HL-60 (cell line): ENCODE data around the gene GPR146.
"Not testable (repeated sequence)": the region's sequence is repeated elsewhere in the genome, so short reads cannot be mapped to it uniquely, and the experiment has no call there.

Experiments
- DNase-seq, 2 experiments: peaks; one replicate each; pipeline ENCODE4 v3.0.0-alpha.2; 2010 to 2020; ENCODE audit warnings: low read depth in 1 of 2, low spot score in 1 of 2
- H3K27ac ChIP-seq: fragments of 250-450 bp; sonication (Bioruptor Pico); replicated peaks from 2 replicates; pipeline ENCODE4 v1.5.1; 2020; ENCODE audit warnings: mild to moderate bottlenecking, moderate library complexity
- H3K27me3 ChIP-seq: fragments of 250-450 bp; sonication (Bioruptor Pico); 2 replicates; pipeline ENCODE4 v1.5.1; 2021; ENCODE audit warnings: mild to moderate bottlenecking, moderate library complexity; ENCODE audit not compliant: insufficient read depth, poor library complexity, severe bottlenecking
- H3K4me3 ChIP-seq: replicated peaks from 2 replicates; pipeline ENCODE4 v1.5.1; 2011; ENCODE audit warnings: mild to moderate bottlenecking, control low read depth, low read length; ENCODE audit not compliant: insufficient read depth
- CTCF ChIP-seq: IDR thresholded peaks from one replicate; pipeline ENCODE4 v1.5.1; 2011; ENCODE audit warnings: low read length, control low read depth, inconsistent platforms; ENCODE audit not compliant: insufficient read depth
- GABPA ChIP-seq: IDR thresholded peaks from 2 replicates; pipeline ENCODE4 v1.6.1; 2012; ENCODE audit warnings: low read depth
- POLR2AphosphoS5 ChIP-seq: IDR thresholded peaks from 2 replicates; pipeline ENCODE4 v1.6.1; 2012; ENCODE audit warnings: low read depth
- SPI1 ChIP-seq: IDR thresholded peaks from 2 replicates; pipeline ENCODE4 v1.6.1; 2012; ENCODE audit warnings: low read depth, mild to moderate bottlenecking, borderline replicate concordance
- TF ChIP-seq, protein P1 (sequence below): IDR thresholded peaks from 2 replicates; pipeline ENCODE4 v1.6.1; 2012; ENCODE audit warnings: low read depth; ENCODE audit not compliant: insufficient replicate concordance

The GPR146 gene

DNA sequence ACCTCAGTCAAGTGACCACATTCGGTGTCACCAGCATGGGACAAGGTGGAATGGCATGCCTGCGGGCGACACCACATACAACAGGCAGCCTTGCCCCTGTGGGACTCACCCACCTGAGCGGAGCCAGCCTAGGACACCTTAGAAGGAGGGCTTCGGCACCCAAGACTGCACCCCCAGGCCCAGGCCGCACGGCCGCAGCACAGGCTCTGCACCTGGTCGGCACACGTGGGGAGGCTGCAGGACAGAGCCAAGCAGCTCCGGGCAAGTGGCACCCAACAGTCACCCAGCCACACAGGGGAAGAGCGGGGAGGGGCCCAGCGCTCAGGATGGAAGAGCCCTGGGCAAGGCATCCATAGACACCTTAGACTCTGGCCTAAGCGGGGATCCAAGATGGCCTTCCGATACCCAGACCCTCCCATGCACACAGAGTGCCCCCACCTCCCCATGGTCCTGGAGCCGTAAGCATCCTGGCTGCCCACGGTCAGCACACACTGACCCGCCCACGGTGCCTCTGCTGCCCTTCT lies 27.4 kb downstream of the GPR146 start:
- no peaks in the 10 kb centered on the region for H3K27me3 ChIP-seq
- no peak for DNase-seq
- no peak overlapping the region for H3K27ac ChIP-seq
- no peak overlapping the region for H3K4me3 ChIP-seq
- TF ChIP-seq GABPA (no peak), POLR2AphosphoS5 (no peak), SPI1 (no peak), CTCF (no peak)
- TF ChIP-seq, protein P1, sequence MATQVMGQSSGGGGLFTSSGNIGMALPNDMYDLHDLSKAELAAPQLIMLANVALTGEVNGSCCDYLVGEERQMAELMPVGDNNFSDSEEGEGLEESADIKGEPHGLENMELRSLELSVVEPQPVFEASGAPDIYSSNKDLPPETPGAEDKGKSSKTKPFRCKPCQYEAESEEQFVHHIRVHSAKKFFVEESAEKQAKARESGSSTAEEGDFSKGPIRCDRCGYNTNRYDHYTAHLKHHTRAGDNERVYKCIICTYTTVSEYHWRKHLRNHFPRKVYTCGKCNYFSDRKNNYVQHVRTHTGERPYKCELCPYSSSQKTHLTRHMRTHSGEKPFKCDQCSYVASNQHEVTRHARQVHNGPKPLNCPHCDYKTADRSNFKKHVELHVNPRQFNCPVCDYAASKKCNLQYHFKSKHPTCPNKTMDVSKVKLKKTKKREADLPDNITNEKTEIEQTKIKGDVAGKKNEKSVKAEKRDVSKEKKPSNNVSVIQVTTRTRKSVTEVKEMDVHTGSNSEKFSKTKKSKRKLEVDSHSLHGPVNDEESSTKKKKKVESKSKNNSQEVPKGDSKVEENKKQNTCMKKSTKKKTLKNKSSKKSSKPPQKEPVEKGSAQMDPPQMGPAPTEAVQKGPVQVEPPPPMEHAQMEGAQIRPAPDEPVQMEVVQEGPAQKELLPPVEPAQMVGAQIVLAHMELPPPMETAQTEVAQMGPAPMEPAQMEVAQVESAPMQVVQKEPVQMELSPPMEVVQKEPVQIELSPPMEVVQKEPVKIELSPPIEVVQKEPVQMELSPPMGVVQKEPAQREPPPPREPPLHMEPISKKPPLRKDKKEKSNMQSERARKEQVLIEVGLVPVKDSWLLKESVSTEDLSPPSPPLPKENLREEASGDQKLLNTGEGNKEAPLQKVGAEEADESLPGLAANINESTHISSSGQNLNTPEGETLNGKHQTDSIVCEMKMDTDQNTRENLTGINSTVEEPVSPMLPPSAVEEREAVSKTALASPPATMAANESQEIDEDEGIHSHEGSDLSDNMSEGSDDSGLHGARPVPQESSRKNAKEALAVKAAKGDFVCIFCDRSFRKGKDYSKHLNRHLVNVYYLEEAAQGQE: no peak

- DNase-seq: no peak
- no peak overlapping the region for H3K27ac ChIP-seq
- H3K4me3 ChIP-seq: no peak overlapping the region
- H3K27me3 ChIP-seq: no peaks in the 10 kb centered on the region
- no peak for TF ChIP-seq CTCF
- TF ChIP-seq, protein P1: no peak
- no peak for TF ChIP-seq SPI1
- TF ChIP-seq GABPA: no peak
- TF ChIP-seq POLR2AphosphoS5: no peak
These were observed 29.0 kb downstream of the GPR146 start for GRCh38 chr7:1073142-1073977.

DNA sequence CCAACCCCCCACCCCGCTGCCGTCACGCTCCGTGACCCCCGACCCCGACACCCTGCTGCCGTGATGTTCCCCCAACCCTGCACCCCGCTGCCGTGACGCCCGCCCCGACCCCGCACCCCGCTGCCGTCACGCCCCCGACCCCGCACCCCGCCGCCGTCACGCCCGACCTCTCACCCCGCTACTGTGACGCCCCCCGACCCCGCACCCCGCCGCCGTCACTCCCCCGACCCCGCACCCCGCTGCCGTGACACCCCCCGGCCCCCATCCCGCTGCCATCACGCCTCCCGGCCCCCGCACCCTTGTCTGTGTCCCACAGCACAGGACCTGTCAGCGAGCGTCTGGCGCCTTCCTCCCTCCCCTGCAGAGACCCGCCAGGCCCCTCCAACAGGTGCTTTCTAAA lies 29.7 kb downstream of the GPR146 start:
- not testable (repeated sequence) for H3K27me3 ChIP-seq, H3K4me3 ChIP-seq, H3K27ac ChIP-seq, DNase-seq

DNA sequence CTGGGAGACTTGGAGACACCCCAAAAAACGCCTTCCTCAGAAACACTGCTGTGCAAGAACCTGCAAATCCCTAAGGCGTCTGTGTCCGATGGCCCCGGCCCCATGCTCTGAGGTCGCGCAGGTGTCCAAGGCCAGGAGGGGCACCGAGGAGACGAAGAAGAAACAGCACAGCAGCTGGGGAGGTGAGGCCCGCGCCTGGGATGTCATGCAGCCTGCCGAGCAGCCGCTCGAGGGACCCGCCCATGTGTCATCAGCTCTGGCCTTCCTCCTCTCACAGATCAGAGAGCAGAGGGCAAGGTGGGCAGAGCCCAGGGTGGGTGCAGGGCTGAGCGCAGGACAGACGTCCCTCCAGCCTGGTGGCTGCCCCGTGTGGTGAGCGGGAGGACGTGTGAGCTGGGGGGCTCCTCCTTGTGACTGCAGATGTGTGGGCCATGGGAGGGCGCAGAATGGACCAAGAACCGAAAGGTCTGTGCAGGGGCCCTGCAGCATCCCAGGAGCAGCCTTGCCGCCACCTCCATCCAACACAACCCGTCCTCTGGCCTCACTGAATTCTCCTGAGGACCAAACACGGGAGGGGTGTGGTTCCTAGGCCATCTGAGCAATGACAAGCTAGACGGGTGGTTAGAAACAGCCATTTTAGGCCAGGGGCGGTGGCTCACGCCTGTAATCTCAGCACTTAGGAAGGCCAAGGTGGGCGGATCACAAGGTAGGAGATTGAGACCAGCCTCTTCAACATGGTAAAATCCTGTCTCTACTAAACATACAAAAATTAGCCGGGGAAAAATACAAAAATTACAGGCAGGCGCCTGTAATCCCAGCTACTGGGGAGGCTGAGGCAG lies 30.5 kb downstream of the GPR146 start:
- TF ChIP-seq POLR2AphosphoS5: no peak
- TF ChIP-seq, protein P1: no peak
- no peak for TF ChIP-seq CTCF
- no peak for TF ChIP-seq GABPA
- TF ChIP-seq SPI1: no peak
- no peak for DNase-seq
- H3K27ac ChIP-seq: no peak overlapping the region
- no peak overlapping the region for H3K4me3 ChIP-seq
- H3K27me3 ChIP-seq: no peaks in the 10 kb centered on the region
